Measurements from ENCODE around the gene FLT3LG. TPM values are rescaled to one million over a fixed set of nuclear protein-coding genes. Genes with fewer than 3 reads are reported as not detected.

FLT3LG gene
- total and polyA plus RNA-seq, 9 of the 15 experiments (the other 6 are each of a cell fraction or from before 2014, with no cell fraction given) = 0.31 to 6.4 (median 1.1) TPM

DNA sequence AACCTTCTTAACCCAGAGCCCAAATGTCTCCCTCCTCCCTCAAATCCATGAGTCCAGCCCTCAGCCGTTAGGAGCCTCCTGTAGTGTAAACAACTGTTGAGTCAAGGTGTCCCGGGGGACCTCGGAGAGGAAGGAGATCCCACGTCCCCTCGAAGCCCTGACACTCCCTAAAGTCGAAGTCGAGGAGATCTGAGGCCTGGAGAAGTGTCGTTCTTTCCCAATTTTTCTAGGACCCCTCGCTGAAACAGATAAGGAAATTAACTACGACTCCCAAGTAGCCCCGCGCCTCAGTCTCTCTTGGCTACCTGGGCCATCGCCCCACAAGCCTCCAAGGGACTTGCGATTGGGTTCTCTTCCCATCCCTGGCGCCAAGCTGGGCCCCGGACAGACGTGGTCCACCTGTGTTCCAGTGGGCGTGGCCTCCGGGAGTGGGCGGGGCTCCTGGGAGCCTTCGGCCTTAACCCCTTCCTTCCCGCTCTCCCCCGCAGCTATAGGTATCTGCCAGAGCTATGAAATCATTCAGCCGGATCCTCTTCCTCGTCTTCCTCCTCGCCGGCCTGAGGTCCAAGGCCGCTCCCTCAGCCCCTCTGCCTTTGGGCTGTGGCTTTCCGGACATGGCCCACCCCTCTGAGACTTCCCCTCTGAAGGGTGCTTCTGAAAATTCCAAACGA is 48.0 kb upstream of the FLT3LG start (continued):
- TF ChIP-seq, protein P1, sequence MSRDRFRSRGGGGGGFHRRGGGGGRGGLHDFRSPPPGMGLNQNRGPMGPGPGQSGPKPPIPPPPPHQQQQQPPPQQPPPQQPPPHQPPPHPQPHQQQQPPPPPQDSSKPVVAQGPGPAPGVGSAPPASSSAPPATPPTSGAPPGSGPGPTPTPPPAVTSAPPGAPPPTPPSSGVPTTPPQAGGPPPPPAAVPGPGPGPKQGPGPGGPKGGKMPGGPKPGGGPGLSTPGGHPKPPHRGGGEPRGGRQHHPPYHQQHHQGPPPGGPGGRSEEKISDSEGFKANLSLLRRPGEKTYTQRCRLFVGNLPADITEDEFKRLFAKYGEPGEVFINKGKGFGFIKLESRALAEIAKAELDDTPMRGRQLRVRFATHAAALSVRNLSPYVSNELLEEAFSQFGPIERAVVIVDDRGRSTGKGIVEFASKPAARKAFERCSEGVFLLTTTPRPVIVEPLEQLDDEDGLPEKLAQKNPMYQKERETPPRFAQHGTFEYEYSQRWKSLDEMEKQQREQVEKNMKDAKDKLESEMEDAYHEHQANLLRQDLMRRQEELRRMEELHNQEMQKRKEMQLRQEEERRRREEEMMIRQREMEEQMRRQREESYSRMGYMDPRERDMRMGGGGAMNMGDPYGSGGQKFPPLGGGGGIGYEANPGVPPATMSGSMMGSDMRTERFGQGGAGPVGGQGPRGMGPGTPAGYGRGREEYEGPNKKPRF (IDR thresholded peaks at IDR 0.05; ENCODE audit: low read depth, low read length) = no peak
- TF ChIP-seq JUND (IDR thresholded peaks at IDR 0.05; ENCODE audit: borderline replicate concordance, low read depth, low read length) = no peak
- TF ChIP-seq JUND (tag; IDR thresholded peaks at IDR 0.05; ENCODE audit: borderline replicate concordance, low read depth, low read length) = 0 out of 3 replicates have a peak, but pooled peaks have one; percentile 10
- TF ChIP-seq RB1 (IDR thresholded peaks at IDR 0.05; ENCODE audit: low read depth) = peak; percentile 56; the same call in 1 of the 2 replicates
- peak; percentile 33; the same call in 1 of the 2 replicates for TF ChIP-seq SPI1 (IDR thresholded peaks at IDR 0.05; ENCODE audit: borderline replicate concordance, low read depth, low read length)
- TF ChIP-seq, protein P2, sequence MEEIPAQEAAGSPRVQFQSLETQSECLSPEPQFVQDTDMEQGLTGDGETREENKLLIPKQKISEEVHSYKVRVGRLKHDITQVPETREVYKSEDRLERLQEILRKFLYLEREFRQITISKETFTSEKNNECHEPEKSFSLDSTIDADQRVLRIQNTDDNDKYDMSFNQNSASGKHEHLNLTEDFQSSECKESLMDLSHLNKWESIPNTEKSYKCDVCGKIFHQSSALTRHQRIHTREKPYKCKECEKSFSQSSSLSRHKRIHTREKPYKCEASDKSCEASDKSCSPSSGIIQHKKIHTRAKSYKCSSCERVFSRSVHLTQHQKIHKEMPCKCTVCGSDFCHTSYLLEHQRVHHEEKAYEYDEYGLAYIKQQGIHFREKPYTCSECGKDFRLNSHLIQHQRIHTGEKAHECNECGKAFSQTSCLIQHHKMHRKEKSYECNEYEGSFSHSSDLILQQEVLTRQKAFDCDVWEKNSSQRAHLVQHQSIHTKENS (CRISPR knock-in tag; IDR thresholded peaks at IDR 0.05) = no peak
- TF ChIP-seq SP2 (IDR thresholded peaks at IDR 0.05; ENCODE audit: extremely low read depth, low read depth, low read length, poor library complexity, severe bottlenecking) = no peak
- peak; percentile 31 to 55; a peak in 2 of 4 replicates for TF ChIP-seq FOXK2 (conservative IDR thresholded peaks at IDR 0.05 in 1 of 2, IDR thresholded peaks at IDR 0.05 in 1 of 2; ENCODE audit: low read depth in 2 of 2)
- no peak for TF ChIP-seq NFIC (IDR thresholded peaks at IDR 0.05)
- no peak for TF ChIP-seq SMARCB1 (IDR thresholded peaks at IDR 0.05; ENCODE audit: insufficient read length, low read depth)
- no peak for TF ChIP-seq FOSL1 (tag; conservative IDR thresholded peaks at IDR 0.05)
- peak; percentile 24; the same call in 1 of the 2 replicates for TF ChIP-seq PHF8 (IDR thresholded peaks at IDR 0.05; ENCODE audit: borderline replicate concordance, low read length)
- TF ChIP-seq KLF6 (CRISPR knock-in tag; IDR thresholded peaks at IDR 0.05; ENCODE audit: borderline replicate concordance) = no peak
- peak; percentile 37; the same call in 1 of the 2 replicates for TF ChIP-seq MTA3 (IDR thresholded peaks at IDR 0.05; ENCODE audit: borderline replicate concordance)
- TF ChIP-seq, protein P3, sequence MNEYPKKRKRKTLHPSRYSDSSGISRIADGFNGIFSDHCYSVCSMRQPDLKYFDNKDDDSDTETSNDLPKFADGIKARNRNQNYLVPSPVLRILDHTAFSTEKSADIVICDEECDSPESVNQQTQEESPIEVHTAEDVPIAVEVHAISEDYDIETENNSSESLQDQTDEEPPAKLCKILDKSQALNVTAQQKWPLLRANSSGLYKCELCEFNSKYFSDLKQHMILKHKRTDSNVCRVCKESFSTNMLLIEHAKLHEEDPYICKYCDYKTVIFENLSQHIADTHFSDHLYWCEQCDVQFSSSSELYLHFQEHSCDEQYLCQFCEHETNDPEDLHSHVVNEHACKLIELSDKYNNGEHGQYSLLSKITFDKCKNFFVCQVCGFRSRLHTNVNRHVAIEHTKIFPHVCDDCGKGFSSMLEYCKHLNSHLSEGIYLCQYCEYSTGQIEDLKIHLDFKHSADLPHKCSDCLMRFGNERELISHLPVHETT (CRISPR knock-in tag; conservative IDR thresholded peaks at IDR 0.05 in 1 of 2, IDR thresholded peaks at IDR 0.05 in 1 of 2) = no peak
- peak; percentile 60; the same call in 1 of the 2 replicates for TF ChIP-seq HDAC2 (IDR thresholded peaks at IDR 0.05)
- TF ChIP-seq ETV5 (CRISPR knock-in tag; IDR thresholded peaks at IDR 0.05; ENCODE audit: low read depth) = no peak
- TF ChIP-seq NR2C1 (IDR thresholded peaks at IDR 0.05) = no peak
- TF ChIP-seq NR2C1 (tag; IDR thresholded peaks at IDR 0.05) = no peak
- TF ChIP-seq ETV1 (tag; conservative IDR thresholded peaks at IDR 0.05; ENCODE audit: low read depth) = 0 out of 2 replicates have a peak, but pooled peaks have one; percentile 23
- no peak for TF ChIP-seq RFX5 (IDR thresholded peaks at IDR 0.05; ENCODE audit: low read depth, low read length)
- no peak for TF ChIP-seq MCM2 (IDR thresholded peaks at IDR 0.05; ENCODE audit: low read depth)
- no peak for TF ChIP-seq DPF2 (IDR thresholded peaks at IDR 0.05)
- peak; percentile 71; the same call in 1 of the 2 replicates for TF ChIP-seq FOXM1 (IDR thresholded peaks at IDR 0.05; ENCODE audit: low read depth)
- TF ChIP-seq FOXM1 (CRISPR knock-in tag; IDR thresholded peaks at IDR 0.05; ENCODE audit: low read depth) = no peak
